ENCODE results near the gene VIPR1.

The VIPR1 gene

DNA sequence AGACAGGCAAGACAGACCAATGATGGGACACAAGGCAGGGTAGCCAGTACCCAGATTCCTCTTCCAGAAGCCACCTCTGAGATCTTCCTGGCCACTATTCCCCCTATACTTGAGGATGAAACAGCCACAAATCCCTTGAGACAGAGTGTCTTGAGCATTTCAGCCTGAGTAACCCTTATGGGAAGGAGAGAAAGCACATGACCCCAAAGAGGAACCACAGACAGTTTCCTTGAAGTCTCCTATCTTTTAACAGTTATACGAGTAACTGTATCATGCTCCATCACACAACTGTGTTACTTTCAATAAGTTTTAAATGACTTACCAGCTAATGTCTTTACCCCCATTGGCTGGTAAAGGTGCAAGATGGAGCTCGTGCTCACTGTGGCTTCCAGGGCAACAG lies 9.3 kb downstream of the VIPR1 start:
- no peak for DNase-seq (ENCODE audit: low spot score)

DNA sequence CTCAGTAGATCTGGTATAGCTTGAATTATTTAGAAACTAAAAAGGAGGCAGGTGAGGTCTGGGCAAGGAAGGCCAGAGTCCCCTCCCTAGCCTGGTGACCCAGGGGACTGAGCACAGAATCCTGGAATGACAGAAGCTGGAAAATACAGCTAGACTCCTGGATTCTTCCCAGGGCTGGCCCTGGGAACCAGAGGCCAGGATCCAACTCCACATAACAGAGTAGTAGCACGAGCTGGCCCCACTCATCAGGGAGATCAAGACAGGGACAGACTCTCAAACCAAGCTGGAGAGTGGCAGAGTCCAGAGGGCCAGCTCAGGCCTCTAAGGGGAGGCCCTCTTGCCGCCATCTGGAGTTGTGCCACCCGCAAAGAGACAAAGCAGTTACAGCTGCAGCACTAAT lies 10.7 kb downstream of the VIPR1 start:
- DNase-seq (ENCODE audit: low spot score), result no peak

DNA sequence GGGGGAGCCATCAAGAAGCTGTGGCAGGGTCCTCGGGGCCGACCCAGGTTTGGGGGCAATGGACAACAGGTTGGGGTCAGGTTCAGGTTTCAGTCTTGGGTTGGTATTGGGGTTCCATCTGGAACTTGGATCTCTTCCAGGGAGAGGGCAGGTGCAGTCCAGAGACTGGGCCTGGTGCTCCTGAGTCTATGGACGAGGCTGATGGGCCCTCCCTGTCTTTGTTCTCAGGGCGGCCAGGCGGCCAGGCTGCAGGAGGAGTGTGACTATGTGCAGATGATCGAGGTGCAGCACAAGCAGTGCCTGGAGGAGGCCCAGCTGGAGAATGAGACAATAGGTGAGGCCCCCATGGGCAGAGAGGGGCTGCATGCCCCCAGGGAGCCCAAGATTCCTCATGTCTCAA lies 11.1 kb downstream of the VIPR1 start:
- DNase-seq (ENCODE audit: low spot score), result no peak

DNA sequence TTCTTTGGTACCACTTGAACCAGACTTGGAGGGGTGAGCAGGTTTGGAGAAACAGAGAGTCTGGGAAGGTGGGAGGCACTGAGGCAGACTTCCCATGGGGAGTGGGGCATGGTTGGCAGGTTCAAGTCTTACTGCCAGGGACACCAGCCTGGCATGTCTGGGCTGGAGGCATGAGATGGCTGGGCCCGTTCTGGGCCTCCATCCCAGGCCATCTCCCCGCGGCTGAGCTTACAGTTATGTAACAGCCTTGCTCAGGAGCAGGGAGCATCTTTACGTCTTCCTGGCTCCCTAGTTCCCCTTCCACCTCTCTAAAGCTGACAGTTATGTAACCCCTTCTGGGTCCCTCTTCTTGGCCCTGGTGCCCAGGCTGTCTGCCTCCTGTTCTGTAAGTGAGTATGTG lies 12.4 kb downstream of the VIPR1 start:
- no peak for DNase-seq (ENCODE audit: low spot score)

DNA sequence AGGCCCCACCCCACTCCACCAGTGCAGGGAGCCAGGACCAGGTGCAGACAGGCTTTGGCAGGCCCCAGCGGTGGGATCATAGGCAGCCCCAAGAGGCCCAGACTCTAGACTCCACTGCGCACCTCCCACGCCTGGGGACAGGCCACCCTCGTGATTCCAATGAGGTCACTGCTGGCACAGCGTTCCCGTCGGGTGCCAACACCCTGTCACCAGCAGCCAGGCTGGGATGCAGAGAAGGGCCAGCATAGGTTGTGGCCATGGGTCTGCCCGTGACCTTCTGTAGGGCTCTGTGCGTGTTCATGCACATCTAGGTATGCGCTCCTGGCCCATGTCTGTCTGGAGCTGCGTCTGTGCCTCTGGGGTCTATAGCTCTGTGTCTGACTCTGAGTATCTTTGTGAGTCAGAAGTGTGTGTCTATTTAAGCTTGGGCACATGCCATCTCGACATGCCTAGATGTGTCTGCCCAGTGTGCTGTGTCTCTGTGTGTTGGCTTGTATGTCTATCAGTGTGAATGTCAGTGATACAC lies 13.0 kb downstream of the VIPR1 start:
- no peak for DNase-seq (ENCODE audit: low spot score)

DNA sequence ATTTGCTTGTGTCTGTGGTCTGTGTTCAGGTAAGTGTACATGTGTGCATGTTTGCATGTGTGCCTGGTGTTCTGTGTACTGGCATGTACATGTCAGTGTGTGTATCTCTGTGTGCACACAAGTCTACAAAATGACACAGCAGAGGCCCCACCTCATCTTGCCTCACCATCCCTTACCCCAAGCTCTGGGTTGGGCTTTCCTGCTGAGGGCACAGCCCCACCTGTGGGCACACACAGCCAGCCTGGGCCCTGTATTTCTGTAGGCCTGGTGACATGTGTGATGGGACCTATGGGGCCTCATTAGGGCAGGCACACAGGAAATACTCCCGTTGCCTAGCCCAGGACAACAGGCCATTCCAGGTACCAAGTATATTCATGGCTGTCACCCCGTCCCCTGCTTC lies 13.5 kb downstream of the VIPR1 start:
- DNase-seq (ENCODE audit: low spot score), result no peak

DNA sequence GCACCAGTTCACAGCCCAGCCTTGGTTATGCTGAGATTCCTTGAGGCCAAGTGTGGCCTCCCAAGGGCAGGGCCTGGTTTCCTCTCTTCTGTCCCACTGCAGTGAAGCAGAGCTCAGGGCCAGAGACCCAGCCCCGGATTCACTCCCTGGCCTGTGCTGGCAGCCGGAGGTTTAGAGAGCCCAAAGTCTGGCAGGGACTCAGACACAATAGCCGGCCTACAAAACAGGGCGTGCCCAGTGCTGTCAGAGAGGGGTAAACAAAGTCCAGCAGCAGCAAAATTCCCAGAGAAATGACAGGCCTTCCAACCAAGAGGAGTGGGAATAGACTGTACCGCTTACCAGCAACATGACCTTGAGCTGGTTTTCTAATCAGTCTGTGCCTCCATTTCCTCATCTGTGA lies 14.0 kb downstream of the VIPR1 start:
- no peak for DNase-seq (ENCODE audit: low spot score)

DNA sequence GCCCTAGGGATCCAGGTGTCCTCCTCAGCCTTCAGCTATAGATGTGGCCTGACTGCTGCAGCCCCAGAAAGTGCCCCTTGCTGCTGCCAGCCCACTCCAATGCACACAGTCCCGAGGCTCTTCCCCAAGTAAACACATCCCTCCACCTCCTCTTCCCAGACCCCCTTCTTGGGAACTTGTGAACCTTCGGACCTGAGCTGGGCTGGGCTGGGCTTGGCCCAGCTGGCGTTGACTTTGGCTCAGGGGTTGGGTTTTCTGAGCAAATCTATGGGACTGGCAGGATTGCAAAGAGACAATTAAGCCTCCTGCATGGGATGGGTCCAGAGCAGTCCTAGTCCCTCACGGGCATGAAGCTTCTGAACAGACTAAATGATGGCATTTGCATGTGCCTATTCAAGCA lies 14.7 kb downstream of the VIPR1 start:
- no peak for DNase-seq (ENCODE audit: low spot score)

DNA sequence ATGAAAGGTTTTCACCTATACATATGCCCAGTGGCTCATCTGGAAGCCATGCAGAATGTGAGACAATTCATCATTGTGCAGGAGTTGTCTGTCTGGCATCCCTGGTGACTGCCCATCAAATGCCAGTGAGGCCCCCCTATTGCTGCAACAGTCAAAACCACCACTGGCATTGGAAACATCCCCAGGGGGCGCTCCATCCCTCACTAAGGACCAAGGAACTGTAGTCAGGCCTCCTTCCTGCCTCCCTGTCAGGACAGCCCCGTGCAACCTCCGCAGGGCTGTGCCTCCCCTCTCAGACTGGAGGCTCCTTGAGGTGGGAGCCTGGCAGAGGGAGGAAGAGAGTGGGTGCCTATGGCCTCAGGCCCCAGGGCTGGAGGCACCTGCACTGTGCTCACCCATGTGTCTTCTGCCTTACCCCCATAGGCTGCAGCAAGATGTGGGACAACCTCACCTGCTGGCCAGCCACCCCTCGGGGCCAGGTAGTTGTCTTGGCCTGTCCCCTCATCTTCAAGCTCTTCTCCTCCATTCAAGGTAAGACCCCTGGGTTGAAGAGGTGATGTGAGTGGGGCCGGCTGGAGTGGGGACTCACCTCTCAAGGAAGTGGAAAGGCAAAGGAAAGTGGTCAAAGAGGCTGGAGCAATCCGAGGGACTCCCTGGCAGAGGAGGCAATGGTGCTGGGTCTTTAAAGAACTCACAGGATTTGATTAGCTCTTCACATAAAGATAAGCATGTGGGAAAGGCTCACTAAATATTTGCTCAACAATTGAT lies 16.5 kb downstream of the VIPR1 start:
- no peak for DNase-seq (ENCODE audit: low spot score)

DNA sequence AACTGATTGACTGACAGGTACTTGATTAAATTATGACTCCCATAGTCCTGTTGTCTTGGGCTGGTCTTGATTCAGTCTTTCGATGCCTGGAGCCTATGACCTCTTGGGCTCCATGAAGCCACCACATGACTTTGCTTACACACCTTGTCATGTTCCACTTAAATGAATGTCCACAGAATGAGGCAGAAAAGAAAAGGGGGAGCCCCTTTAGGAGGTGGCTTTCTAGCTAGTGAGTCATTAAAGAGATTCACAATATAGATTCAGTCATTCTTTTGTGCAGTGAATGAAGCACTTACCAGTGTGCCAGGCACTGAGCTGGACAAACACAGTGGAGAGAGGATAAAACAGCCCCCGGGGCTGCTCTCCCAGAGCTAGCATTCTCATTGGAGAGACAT lies 17.1 kb downstream of the VIPR1 start:
- no peak for DNase-seq (ENCODE audit: low spot score)

DNA sequence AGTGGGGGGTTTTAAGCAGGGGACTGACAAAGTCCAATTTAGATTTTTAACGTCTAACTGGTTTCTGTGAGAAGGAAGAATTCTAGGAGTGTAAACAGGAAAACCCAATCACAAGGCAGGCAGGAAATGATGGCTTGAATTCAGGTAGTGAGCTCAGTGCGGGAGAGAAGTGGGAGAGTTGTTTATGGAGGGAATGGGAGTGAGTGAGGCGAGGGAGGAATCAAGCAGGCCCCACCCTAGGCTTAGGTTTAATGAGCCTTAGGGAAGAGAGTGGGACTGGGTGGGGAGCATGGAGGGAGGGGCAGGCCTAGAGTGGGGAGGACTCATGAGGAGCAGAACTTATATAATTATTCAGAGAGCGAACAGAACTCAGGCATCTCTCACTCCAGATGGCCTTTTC lies 17.9 kb downstream of the VIPR1 start:
- no peak for DNase-seq (ENCODE audit: low spot score)

DNA sequence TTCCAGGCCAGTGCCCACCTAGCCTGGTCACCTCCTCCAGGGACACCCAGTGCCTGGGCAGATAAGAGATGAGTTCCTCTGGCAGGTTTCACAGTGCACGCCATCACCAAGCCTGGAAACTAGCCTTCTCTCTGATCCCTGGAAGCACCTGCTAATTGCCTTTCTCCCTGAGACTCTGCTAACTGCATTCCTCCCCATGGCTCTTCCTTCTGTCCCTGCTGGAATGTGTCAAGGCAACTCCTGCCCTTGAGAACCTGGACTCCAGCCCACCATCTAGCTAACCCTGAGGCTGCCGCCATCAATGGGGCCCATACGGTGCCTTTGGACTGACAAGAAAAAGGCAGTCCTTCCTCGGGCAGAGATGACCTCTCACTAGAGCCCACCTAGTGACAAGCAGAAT lies 18.5 kb downstream of the VIPR1 start:
- no peak for DNase-seq (ENCODE audit: low spot score)

DNA sequence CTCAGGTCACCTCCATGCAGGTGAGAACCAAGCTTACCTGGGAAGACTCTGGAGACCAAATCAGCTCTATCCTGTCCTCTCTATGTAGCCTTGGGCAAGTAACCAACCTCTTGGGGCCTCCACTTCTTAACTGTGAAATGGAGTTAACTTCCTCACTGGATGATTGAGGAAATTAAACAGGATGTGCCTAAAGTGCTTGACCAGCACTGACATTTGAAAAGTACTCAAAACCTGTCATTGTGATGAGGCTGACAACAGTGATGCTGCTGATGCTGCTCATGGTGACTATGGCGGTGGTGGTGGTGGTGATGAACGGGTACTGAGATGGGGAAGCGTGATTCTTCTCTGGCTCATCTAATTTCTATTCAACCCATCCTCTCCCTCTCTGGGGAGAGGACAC lies 22.3 kb downstream of the VIPR1 start:
- no peak for DNase-seq (ENCODE audit: low spot score)

DNA sequence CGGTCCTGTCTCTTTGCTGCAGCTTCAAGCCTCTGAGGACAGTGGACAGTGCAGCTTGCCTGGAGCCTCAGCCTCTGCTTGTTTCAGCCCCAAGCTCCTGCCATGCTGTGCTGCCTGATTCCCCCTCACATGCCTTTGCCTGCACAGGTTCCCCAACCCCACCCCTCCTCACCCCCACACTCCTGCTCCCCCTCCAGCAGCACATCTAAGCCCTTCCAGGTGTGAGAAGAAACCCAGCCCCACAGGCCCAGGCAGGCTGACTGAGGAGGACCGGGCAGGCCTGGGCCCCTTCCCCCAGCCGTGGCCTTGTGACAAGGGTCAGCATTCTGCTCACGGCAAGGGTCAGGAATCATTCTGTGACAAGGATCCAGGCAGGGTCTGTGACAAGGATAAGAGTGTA lies 22.8 kb downstream of the VIPR1 start:
- DNase-seq (ENCODE audit: low spot score), result no peak

DNA sequence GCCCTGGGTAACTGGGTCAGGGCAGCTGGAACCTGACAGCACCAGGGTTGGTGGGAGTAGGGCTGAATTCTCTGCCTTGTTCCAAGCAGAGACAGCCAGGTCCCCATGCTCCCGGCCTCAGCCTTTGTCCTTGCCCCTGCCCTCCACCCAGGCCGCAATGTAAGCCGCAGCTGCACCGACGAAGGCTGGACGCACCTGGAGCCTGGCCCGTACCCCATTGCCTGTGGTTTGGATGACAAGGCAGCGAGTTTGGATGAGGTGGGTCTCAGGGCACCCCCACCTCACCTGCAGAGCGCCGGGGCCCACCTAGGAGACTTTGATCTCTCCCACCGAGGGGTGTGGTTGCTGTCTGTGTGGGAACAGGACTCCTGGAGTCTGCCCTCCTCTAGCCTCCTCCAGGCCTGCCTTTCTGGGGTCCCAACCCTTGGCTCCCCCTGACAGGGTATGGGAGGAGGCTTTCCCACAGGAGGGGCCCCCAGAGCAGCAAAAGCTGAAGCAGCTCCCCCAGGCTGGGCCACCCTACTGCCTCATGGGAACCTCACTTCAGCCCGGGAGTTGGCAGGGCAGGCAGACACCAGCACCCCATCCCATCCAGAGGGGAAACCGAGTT lies 23.4 kb downstream of the VIPR1 start:
- no peak for DNase-seq (ENCODE audit: low spot score)

DNA sequence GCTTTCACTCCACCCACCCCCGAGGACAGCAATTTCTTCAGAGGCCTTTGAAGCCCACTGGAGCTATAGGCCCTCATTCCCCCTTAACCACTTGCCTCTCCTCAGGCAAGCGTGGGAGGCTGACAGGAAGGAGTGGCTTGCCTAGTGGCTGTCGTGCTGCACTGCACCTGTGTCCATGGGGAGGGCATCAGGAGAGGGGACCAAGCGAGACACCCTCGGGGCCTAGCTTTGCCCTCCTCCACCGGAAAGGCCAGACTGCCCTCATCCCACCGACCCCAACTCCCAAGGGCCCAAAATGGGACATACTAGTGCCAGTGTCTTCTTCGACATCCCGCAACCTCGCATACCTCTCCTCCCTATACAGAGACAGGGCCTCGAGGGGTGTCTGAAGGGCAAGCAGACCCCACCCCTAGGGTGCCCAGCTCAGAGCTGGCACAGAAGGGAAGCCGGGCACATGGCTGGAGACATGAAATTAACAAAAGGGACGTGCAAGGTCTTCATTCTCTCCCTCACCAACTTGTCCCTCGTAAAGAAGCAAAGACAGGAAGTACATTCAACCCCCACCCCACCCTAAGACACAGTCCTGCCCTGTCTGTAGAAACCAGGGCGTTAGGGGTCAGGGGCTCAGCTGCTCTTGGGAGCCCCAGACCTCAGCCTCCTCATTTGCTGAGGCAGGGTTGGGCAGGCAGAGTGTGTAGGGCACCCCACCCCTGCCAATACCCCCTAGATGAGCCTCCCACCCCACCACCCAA lies 24.3 kb downstream of the VIPR1 start:
- no peak for DNase-seq (ENCODE audit: low spot score)

DNA sequence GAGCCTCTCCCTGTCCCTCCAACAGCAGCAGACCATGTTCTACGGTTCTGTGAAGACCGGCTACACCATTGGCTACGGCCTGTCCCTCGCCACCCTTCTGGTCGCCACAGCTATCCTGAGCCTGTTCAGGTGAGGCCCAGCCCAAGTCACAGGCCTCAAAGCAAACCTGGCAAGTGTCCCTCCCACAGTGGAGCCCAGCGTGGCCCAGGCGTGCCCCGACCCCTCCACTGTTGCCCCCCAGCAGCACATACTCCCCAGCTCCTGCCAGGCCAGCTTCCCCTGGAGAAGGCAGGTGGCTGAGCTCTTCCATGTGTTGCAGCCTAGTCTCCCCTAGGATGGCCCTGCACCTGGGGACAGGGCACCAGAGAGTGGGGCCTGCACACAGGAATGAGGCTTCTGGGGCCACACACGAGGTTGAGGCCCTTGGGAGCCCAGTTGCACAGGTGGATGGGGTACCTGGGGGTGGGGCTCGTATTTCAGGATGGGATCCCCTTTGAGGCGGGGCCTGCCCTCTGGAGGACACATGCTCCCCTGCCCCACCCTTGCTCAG lies 25.0 kb downstream of the VIPR1 start:
- no peak for DNase-seq (ENCODE audit: low spot score)

DNA sequence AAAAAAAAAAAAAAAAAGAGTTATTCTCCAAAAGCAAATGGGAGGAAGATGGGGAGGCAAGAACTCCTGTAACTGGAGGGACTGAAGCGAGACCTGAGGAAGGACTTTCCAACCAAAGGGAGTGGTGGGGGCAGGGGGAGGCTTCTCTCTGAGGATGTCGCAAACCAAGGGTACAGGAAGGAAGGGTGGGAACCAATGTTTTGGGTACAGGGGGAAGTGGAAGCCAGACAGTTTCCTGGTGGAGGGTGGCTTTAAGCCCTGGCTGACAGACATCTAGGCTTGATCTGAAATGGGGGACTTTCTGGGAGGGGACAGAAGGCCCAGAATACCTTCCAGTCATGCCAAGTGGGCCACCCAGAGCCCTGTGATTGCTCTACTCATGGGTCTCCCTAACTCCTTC lies 27.0 kb downstream of the VIPR1 start:
- DNase-seq (ENCODE audit: low spot score), result no peak

DNA sequence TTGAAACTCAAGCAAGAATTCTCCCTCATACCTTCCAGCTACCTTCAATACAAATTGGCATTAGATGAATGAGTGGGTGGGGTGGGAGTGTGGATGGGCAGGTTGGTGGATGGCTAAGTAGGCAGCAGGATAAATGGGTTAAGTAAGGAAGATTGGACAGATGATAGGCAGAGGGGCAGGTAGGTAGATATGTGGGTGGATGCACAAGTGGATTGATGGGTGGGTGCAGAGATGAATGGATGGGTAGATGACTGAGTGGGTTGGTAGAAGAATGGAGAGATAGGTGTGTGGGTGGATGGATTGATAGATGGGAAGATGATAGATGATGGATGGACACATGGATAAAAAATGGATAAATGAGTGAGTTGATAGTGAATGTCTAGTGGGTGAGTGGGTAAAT lies 27.6 kb downstream of the VIPR1 start:
- DNase-seq (ENCODE audit: low spot score), result no peak

DNA sequence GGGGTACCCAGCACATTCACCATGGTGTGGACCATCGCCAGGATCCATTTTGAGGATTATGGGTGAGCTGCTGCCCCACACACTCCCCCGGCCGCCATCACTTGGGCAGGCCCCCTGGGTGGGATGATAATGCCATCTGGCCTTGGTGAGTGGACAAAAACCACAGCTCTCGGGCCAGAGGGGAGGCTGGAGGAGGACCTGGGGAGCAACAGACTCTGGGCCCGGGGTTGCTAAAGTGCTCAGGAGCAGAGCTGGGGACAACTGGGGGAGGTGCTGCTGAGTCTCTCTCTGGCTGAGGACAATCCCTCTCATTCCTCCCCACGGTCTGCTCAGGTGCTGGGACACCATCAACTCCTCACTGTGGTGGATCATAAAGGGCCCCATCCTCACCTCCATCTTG lies 29.0 kb downstream of the VIPR1 start:
- DNase-seq (ENCODE audit: low spot score), result no peak

DNA sequence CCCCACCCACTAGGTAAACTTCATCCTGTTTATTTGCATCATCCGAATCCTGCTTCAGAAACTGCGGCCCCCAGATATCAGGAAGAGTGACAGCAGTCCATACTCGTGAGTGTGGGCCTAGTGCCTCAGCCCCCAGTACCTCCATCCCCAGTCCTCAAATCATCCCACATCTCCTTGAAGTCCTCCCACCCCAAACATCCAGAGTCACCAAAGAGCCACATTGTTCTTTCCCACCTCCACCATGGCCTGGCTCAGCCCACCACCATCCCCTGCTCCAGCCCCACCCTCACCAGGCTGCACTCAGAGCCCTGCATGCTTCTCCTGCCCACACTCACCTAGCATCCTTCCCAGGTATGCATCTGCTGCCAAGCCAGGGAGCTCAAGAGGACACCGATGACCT lies 29.8 kb downstream of the VIPR1 start:
- DNase-seq (ENCODE audit: low spot score), result no peak

DNA sequence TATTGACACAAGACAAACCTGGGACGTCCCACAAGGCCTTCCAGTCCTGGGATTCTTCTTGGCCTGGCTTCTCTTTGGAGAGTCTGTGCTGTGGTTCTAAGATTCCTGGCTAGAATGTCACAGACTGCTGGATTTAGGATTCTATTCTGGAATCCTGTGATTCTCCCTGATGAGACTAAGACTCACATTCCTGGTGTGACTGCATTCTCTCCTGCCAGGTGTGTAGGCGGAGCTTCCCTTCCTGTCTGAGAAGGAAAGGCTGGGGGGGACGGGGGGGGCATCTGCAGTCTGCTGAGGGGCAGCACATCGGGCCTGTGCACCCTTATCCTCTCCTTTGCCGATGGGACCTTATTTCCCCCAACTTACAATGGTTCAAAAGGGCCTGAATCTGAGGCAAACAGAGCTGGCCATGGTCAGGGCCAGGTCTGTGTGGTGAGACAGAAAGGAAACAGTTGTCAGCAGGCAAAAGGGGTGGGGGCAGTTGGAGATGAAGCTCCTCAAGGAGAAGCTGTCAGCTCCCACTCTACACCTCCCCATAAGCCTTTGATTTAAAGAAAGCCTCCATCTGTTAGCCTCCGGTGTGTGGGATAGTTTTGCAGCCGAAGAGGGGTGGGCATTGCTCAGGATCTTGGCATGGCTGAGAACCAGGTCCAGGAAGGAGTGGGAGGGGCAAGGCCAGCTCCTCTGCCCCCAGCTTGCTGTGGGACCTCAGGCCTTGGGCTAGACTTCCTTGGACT lies 30.9 kb downstream of the VIPR1 start:
- DNase-seq (ENCODE audit: low spot score), result no peak

Data from kidney capillary endothelial cell (primary cell).